Endothelial cell of umbilical vein (primary cell): ENCODE measurements around the gene ZNF423.

ENCODE experiments used
- CTCF ChIP-seq, 2 donors: IDR thresholded peaks; 1 replicate in 1 of 2; 2 replicates in 1 of 2; pipeline ENCODE4 v1.5.1; 2011; ENCODE audit warnings: low read length in 2 of 2, mild to moderate bottlenecking in 2 of 2, moderate library complexity in 2 of 2, control low read depth in 1 of 2, inconsistent platforms in 1 of 2, low read depth in 1 of 2; ENCODE audit not compliant: insufficient read depth in 1 of 2; ENCODE audit errors: extremely low read depth in 1 of 2
- EZH2 ChIP-seq: IDR thresholded peaks from 2 replicates; pipeline ENCODE4 v1.6.1; 2012; ENCODE audit warnings: borderline replicate concordance, low read depth, mild to moderate bottlenecking, moderate library complexity, low read length, inconsistent platforms; ENCODE audit not compliant: severe bottlenecking
- FOS ChIP-seq: IDR thresholded peaks from 2 replicates; pipeline ENCODE4 v1.6.1; 2011; ENCODE audit warnings: mild to moderate bottlenecking, low read length, moderate library complexity, borderline replicate concordance; ENCODE audit not compliant: insufficient read depth
- GATA2 ChIP-seq: IDR thresholded peaks from 2 replicates; pipeline ENCODE4 v1.7.0; 2011; ENCODE audit warnings: low read depth, mild to moderate bottlenecking, moderate library complexity, mixed read lengths, low read length; ENCODE audit not compliant: insufficient read length, insufficient read depth
- JUN ChIP-seq: IDR thresholded peaks from 2 replicates; pipeline ENCODE4 v1.6.1; 2011; ENCODE audit warnings: borderline replicate concordance, low read depth; ENCODE audit not compliant: insufficient read length, insufficient read depth
- MAX ChIP-seq: IDR thresholded peaks from 2 replicates; pipeline ENCODE4 v1.6.1; 2011; ENCODE audit not compliant: insufficient read depth, insufficient read length
- MYC ChIP-seq: IDR thresholded peaks from one replicate; pipeline ENCODE4 v1.6.1; 2011; ENCODE audit warnings: mild to moderate bottlenecking, low read depth, low read length
- POLR2A ChIP-seq: IDR thresholded peaks from 2 replicates; pipeline ENCODE4 v1.6.1; 2012; ENCODE audit warnings: low read depth, mild to moderate bottlenecking, control low read depth, low read length
- POLR2AphosphoS5 ChIP-seq: IDR thresholded peaks from 2 replicates; pipeline ENCODE4 v1.6.1; 2012; ENCODE audit warnings: low read depth, mild to moderate bottlenecking, control low read depth, low read length, moderate library complexity; ENCODE audit not compliant: insufficient read depth

GRCh38 chr16:49457196-49457595, 398.7 kb downstream of the ZNF423 start:
- TF ChIP-seq CTCF (IDR thresholded peaks at IDR 0.05; ENCODE audit: extremely low read depth in 1 of 2, insufficient read depth in 1 of 2, low read depth in 1 of 2, low read length in 2 of 2) (no peak), EZH2 (no peak), POLR2A (no peak), MAX (no peak), JUN (no peak), POLR2AphosphoS5 (no peak), GATA2 (no peak), MYC (no peak), FOS (no peak)
